Measurements from ENCODE around the gene AWAT1. TPM values are rescaled to one million over a fixed set of nuclear protein-coding genes. Genes with fewer than 3 reads are reported as not detected.
A peak's percentile ranks its signal among the peaks of the same experiment; 100 is the strongest.

Gene AWAT1
- total RNA-seq, 1 experiment from 2014 or later: not detected

DNA sequence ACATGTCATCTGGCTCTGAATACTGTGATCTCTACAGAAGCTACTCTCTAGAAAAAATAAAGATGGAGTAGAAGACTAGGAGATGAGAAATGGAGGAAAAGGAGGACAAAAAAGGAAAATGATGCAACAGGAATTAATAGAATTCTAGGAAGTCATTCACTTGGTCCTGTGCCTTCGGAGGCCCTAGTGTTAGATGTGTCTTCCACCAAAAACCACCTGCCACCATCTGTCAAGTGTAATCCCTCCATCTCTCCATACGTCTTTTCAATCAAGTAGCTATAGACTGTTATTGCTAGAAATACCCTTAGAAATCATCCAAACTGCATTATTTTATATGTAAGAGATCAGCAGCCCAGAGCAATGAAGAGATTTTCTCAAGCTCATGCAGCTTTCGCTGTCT, 44.6 kb downstream of the AWAT1 start:
- POLR2A ChIA-PET: no interaction called here
- intact Hi-C loops (cut with micrococcal nuclease; ENCODE audit: unreplicated experiment) (no loop called here), in situ Hi-C loops (cut with HindIII; ENCODE audit: low pct_unique_long_range_greater_than_20kb, low sequenced_read_pairs) (no loop called here)
- no TSS peak for BruUV-seq (replicated peaks)
- no peaks in the 10 kb centered on the region for H3K4me1 ChIP-seq (ENCODE audit: control insufficient read depth, insufficient read depth, low read length)
- CTCF ChIA-PET: no interaction called here
- no peaks in the 10 kb centered on the region for H3K36me3 ChIP-seq (ENCODE audit: control insufficient read depth, insufficient read depth, low read length)
- DNase-seq (ENCODE audit: low read depth, low spot score): no peak
- no peaks in the 10 kb centered on the region for H3K9me3 ChIP-seq (ENCODE audit: control insufficient read depth, insufficient read depth, low read depth, low read length)
- no peak overlapping the region for H3K27ac ChIP-seq (ENCODE audit: low read length)
- H3K4me3 ChIP-seq (ENCODE audit: low read depth in 2 of 2, low read length in 2 of 2): no peak overlapping the region
- no peak for ATAC-seq
- no peak for TF ChIP-seq TCF7L2 (IDR thresholded peaks at IDR 0.05; ENCODE audit: low read depth, low read length)
- TF ChIP-seq, protein P1, sequence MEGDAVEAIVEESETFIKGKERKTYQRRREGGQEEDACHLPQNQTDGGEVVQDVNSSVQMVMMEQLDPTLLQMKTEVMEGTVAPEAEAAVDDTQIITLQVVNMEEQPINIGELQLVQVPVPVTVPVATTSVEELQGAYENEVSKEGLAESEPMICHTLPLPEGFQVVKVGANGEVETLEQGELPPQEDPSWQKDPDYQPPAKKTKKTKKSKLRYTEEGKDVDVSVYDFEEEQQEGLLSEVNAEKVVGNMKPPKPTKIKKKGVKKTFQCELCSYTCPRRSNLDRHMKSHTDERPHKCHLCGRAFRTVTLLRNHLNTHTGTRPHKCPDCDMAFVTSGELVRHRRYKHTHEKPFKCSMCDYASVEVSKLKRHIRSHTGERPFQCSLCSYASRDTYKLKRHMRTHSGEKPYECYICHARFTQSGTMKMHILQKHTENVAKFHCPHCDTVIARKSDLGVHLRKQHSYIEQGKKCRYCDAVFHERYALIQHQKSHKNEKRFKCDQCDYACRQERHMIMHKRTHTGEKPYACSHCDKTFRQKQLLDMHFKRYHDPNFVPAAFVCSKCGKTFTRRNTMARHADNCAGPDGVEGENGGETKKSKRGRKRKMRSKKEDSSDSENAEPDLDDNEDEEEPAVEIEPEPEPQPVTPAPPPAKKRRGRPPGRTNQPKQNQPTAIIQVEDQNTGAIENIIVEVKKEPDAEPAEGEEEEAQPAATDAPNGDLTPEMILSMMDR (IDR thresholded peaks at IDR 0.05): no peak
- no peak for TF ChIP-seq SIN3A (IDR thresholded peaks at IDR 0.05; ENCODE audit: borderline replicate concordance, insufficient read depth, low read depth, low read length)
- TF ChIP-seq, protein P2, sequence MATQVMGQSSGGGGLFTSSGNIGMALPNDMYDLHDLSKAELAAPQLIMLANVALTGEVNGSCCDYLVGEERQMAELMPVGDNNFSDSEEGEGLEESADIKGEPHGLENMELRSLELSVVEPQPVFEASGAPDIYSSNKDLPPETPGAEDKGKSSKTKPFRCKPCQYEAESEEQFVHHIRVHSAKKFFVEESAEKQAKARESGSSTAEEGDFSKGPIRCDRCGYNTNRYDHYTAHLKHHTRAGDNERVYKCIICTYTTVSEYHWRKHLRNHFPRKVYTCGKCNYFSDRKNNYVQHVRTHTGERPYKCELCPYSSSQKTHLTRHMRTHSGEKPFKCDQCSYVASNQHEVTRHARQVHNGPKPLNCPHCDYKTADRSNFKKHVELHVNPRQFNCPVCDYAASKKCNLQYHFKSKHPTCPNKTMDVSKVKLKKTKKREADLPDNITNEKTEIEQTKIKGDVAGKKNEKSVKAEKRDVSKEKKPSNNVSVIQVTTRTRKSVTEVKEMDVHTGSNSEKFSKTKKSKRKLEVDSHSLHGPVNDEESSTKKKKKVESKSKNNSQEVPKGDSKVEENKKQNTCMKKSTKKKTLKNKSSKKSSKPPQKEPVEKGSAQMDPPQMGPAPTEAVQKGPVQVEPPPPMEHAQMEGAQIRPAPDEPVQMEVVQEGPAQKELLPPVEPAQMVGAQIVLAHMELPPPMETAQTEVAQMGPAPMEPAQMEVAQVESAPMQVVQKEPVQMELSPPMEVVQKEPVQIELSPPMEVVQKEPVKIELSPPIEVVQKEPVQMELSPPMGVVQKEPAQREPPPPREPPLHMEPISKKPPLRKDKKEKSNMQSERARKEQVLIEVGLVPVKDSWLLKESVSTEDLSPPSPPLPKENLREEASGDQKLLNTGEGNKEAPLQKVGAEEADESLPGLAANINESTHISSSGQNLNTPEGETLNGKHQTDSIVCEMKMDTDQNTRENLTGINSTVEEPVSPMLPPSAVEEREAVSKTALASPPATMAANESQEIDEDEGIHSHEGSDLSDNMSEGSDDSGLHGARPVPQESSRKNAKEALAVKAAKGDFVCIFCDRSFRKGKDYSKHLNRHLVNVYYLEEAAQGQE (IDR thresholded peaks at IDR 0.05; ENCODE audit: insufficient read depth in 1 of 2, low read depth in 2 of 2, low read length in 1 of 2): no peak
- no peak for TF ChIP-seq POLR2AphosphoS5 (IDR thresholded peaks at IDR 0.05; ENCODE audit: low read depth, low read length)
- H3K27me3 ChIP-seq (ENCODE audit: control insufficient read depth, insufficient read depth, low read length): no peaks in the 10 kb centered on the region

DNA sequence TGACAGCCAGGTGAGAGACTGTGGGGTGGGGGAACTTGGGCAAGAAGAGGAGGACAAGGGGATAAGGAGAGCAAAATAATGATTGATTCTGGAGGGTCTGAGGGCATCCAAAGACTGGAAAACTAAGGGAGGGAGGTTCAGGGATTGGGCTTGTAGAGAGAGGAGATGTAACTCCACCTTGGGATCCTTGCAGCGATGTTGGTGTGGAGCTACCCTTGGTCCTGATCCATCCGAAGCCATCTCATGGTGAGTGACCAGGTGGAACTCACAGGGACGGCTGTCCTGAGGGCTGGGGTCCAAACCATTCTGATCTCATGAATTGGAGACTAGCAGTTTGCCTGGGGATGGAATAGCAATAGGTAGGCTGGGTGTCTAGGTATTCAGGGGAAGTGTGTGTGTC, 46.1 kb downstream of the AWAT1 start:
- intact Hi-C loops (cut with micrococcal nuclease; ENCODE audit: unreplicated experiment): no loop called here
- TF ChIP-seq, protein P2 (IDR thresholded peaks at IDR 0.05; ENCODE audit: insufficient read depth in 1 of 2, low read depth in 2 of 2, low read length in 1 of 2): peak; percentile 29 to 51; a peak in 1 of 4 replicates
- TF ChIP-seq SIN3A (IDR thresholded peaks at IDR 0.05; ENCODE audit: borderline replicate concordance, insufficient read depth, low read depth, low read length): no peak
- no peak for TF ChIP-seq TCF7L2 (IDR thresholded peaks at IDR 0.05; ENCODE audit: low read depth, low read length)

More for the DNA sequence above, 46.1 kb downstream of the AWAT1 start:
- H3K4me3 ChIP-seq (ENCODE audit: low read depth in 2 of 2, low read length in 2 of 2): no peak overlapping the region
- no peaks in the 10 kb centered on the region for H3K4me1 ChIP-seq (ENCODE audit: control insufficient read depth, insufficient read depth, low read length)
- POLR2A ChIA-PET: no interaction called here
- CTCF ChIA-PET: no interaction called here
- DNase-seq (ENCODE audit: low read depth, low spot score) (no peak), ATAC-seq (no peak)
- H3K27ac ChIP-seq (ENCODE audit: low read length): no peak overlapping the region
- H3K36me3 ChIP-seq (ENCODE audit: control insufficient read depth, insufficient read depth, low read length): no peaks in the 10 kb centered on the region
- H3K27me3 ChIP-seq (ENCODE audit: control insufficient read depth, insufficient read depth, low read length): no peaks in the 10 kb centered on the region
- in situ Hi-C loops (cut with HindIII; ENCODE audit: low pct_unique_long_range_greater_than_20kb, low sequenced_read_pairs): no loop called here
- H3K9me3 ChIP-seq (ENCODE audit: control insufficient read depth, insufficient read depth, low read depth, low read length): no peaks in the 10 kb centered on the region
- BruUV-seq (replicated peaks): no TSS peak
